ENCODE data around the gene NRG2.

The NRG2 gene

DNA sequence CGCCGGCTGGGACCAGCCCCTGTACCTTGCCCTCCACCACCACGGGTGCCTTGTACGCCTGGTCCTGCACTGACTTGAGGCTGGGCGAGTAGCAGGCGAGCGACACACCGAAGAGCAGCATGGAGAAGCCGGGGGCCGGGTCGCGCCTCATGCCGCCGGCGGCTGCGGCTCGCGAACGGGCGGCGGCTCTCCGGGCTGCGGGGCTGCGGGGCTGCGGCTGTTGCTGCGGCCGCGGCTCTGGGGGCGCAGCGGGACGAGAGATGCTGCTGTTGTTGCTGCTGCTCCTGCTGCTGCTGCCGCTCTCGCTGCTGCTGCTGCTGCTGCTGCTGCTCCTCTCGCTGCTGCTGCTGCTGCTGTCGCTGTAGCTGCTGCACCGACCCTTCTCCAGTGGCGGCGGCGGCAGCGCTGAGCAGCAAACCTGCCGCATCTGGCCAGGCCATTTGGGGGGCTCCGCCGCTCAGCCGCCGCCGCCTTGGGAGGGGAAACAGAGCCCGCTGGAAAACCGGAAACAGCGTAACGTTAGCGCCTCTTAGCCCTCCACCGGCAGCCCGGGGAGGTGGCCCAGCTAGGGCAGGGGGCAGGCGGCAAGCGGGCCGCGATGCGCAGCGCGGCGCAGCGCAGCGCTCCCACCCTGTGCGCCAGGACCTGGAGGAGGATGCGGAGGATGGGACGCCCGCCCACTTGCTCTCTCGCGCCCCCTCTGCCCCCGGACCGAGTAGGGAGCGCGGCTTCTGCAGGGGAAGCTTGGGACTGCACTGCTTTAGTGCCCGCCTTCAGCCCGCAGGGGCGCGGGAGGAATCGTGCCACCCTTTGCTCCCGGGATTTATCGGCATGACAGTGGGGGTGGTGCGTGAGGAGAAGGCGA, at the start of gene NRG2:
NRG2 (minus strand) TSS at position 657 of the 865 bp plus-strand sequence.
- peak; percentile 64 for DNase-seq (ENCODE audit: low spot score)

- no peak for DNase-seq (ENCODE audit: low spot score)
Observed at GRCh38 chr5:140090251-140090650, 47.2 kb upstream of the NRG2 start.

DNA sequence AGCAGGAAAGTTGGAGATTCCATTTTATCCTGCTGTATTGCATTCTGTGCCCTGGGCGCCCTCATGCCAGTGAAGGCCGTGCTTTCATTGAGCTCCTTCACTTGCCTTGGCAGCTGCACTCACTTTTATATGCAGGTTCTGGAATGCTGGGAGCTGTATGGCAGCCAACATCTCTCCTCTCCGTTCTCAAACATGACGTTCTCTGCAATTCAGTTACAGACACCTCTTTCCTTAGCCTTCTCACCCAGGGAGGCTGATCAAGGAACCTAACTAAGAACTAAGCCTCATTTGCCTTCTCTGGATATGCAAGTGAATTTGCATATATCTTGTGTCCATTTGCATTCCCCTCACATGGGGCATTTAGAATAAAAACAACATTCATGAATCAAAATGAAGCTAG, 41.4 kb upstream of the NRG2 start:
- DNase-seq (ENCODE audit: low spot score), result no peak

- no peak for DNase-seq (ENCODE audit: low spot score)
Observed at GRCh38 chr5:140083650-140084049, 40.6 kb upstream of the NRG2 start.

DNA sequence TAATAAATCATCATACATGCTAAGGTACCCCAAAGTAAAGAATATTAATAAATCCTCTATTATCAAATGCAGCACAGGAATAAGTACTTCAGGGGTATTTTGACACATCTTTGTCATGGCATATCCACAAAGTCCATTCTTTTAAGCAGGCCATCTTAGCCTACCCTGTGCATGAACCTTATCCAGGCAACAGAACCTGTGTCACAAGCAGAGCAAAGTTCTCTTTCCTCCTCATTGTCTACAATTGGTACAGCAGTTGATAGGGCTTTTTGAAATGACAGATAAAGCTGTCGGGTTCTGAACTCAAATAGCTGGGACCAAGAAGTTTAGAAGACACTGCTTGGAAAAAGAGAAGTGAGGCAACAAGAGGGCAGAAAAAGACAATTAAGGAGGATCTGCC, 40.0 kb upstream of the NRG2 start:
- no peak for DNase-seq (ENCODE audit: low spot score)

DNA sequence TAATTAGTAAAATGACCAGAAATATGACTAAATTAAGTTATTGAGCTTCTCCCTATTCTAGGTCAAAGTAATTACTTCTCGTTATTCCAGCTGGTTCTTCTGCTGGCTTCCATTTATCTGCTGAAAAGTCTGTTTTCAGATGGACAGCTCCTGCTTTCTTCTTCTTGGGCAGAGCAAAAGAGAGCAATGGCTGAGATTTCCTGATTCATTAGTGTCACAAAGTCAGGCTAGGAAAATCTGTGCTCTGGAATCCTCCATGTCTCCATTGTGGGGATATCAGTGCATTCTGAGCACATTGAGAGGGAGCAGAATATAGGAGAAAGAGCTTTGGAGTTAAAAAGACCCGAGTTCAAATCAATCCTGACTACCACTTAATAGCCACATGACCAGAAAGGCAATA, 33.7 kb upstream of the NRG2 start:
- no peak for DNase-seq (ENCODE audit: low spot score)

GRCh38 chr5:140076142-140076541, 33.0 kb upstream of the NRG2 start:
- no peak for DNase-seq (ENCODE audit: low spot score)

DNA sequence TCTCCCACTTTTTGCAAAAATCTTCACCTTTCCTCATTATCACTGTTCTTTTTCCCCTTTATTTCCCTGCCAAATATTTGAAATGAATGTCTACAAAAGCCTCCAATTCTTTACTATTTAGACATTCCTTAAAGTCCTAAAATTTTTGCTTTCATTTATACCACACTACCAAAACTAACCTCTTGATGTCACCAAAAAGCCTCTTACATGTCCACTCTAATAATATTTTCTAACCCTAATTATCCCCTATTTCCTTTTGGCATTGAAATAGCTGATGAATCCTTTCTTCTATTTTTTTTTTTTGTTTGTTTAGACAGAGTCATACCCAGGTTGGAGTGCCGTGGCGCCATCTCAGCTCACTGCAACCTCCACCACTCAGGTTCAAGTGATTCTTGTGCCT, 32.3 kb upstream of the NRG2 start:
- DNase-seq (ENCODE audit: low spot score), result peak; percentile 39

DNA sequence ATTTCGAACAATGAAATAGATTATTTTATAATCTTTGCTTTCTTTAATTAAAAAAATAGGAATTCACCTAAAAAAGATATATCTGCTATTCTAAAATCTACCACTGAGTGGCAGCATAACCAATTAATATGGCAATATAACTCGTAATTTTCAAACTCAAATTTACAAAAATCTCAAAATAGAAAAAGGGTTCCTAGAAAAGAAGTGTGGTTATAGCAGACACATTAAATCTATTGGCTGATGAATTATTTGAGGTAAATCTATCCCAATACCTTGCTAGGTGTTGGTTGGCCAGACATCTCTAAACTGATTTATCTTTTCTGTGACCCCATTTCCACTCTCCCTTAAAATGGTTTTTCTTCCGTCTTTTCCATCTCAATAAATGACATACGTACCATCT, 30.2 kb upstream of the NRG2 start:
- DNase-seq (ENCODE audit: low spot score), result peak; percentile 31

GRCh38 chr5:140072812-140073211, 29.7 kb upstream of the NRG2 start:
- DNase-seq (ENCODE audit: low spot score), result no peak

GRCh38 chr5:140060816-140061215, 17.7 kb upstream of the NRG2 start:
- DNase-seq (ENCODE audit: low spot score), result no peak

GRCh38 chr5:140058212-140058932, 15.3 kb upstream of the NRG2 start:
- no peak for DNase-seq (ENCODE audit: low spot score)

DNA sequence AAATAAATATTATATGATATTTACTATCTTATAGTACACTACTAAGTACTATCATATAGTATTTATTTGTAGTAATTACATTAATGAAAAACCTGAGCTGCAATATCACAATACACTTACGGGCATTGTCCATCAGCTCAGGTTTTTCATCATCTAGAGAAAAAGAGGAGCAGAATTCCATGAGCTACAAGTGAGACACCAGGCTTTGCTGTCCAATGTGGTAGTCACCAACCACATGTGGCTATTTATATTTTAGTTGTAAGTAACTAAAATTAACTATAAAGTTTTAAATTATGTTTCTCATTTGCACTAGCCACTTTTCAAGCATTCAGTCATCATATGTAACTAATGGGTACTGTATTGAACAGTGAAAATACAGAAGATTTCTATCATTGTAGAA, 13.8 kb upstream of the NRG2 start:
- no peak for DNase-seq (ENCODE audit: low spot score)

- DNase-seq (ENCODE audit: low spot score), result no peak
Observed at GRCh38 chr5:140055152-140055551, 12.1 kb upstream of the NRG2 start.

GRCh38 chr5:140054086-140054689, 11.1 kb upstream of the NRG2 start:
- DNase-seq (ENCODE audit: low spot score), result peak; percentile 42

DNA sequence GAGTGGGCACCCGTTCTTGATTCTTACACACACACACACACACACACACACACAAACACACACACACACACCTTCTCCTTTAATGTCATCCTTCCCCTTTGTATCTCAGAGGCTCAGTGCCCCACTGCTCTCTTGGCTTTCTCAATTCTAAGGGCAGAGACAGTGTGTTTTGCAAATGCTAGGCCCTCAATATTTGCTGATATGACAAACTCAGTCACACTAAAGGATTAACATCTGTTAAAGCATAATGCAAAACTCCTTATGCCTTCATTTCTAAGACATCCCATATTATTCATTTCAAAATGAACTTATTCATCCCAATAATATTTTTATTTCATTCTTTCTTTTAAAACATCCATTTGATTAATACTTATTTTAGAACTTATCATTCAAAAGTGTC, 8.9 kb upstream of the NRG2 start:
- DNase-seq (ENCODE audit: low spot score), result no peak

DNA sequence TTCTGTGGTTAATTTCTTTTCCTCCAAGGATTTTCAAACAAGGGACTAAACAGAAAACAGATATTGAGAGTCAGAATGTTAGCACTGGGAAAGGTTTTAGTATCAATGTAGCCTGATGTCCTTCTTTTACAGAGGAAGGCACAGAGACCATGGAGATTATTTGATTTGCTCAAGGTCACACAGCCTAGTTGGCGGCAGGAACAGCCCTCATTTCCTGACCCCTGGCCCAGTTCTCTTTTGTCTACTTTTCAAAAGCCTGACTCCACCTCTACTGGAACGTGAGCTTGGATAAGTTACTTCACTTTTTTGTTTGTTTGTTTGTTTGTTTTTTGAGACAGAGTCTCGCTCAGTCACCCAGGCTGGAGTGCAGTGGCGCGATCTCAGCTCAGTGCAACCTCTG, 6.6 kb upstream of the NRG2 start:
- DNase-seq (ENCODE audit: low spot score), result no peak

GRCh38 chr5:140049205-140049604, 6.1 kb upstream of the NRG2 start:
- no peak for DNase-seq (ENCODE audit: low spot score)

DNA sequence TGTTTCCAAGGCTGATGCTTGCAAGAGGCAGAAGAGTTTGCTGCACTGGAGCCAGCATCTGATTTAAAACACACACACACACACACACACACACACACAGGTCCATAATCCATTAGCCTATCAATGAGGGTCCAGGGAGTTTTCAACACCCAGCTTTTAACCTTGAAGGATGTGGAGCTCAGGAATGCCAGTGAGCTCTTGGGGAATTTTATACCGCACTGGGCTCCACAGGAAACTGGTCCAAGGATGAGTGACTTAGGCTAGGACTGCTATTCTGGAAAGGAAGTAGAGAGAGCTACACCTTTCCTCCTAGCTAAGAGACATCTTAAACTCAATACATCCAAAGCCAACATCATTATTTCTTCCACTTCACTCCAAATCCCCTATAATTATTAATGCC, 942 bp upstream of the NRG2 start:
- peak; percentile 57 for DNase-seq (ENCODE audit: low spot score)

DNA sequence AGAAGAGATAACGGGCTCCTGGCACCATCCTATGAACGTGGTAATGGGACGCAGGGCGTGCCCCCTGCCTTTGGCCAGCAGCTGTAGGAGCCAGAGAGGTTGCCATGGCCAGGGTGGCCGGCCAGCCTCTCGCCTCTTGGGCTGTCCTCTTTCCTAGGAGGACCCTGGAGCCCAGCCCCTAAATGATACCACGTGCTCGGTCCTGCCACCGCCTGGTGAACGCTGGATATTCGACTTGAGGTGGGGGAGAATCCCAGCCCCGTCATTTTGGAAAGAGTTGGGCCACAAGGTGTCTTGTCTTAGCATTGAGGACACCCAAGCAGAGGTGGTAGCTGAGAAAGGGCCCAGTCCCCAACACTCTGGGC, 391 bp upstream of the NRG2 start:
- no peak for DNase-seq (ENCODE audit: low spot score)

DNA sequence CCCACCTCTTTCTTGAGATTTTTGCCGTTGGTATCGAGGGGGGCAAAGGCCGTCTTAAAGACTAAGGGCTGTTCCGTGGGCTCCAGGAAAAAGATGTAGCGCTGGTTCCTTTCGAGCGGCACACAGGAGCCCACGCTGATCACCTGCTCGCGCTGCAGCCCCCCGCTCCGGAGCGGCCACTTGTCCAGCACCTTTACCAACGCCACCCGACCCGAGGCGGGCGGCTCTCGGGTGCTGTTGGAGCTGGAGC, 781 bp downstream of the NRG2 start:
- no peak for DNase-seq (ENCODE audit: low spot score)

DNA sequence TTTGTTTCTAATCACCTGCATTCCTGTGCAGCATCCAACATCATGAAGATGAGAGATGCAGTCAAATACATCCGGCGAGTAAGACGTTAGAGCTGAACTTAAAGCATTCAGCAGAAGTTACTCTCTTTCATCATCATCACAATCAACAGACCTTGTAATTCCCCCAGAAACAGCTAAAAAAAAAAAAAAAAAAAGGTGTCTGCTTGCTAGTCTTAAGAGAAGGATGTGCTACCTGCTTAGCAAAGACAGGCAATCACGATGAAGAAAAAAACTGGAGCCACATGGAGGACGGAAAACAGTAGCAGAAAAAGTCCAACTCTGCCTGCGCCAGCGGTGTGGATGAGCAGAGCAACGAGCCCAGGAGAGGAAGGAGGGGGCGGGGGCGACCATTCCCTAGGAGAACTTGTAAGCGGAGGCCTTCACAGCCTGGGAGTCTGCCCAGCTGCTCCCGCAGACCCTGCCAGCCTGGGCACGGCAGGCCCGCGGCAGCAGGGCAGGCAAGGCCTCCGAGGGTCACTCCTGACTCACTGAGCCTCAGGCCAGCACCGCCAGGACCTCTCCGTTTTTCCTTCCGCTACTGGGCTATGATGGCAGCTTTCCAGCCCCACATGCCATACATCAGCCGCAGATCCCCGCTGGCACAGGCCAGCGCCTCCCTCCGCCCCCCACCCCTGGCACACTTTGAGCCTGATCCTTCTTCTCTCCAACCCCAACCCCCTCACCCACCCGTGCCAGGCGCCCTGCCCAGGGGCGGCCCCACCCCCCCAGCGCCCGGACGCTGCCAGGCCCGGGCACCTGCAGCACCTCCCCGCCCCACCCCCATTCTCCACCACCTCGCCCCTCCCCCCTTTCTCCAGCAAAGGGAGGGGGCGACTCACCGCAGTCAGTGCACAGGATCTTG, 1.4 kb downstream of the NRG2 start:
- DNase-seq (ENCODE audit: low spot score), result peak; percentile 77

All from kidney tubule cell (primary cell).